Right renal pelvis (tissue), 4 donors: ENCODE results near the gene NFIA. TPM values are rescaled to one million over a fixed set of nuclear protein-coding genes. Genes with fewer than 3 reads are reported as not detected.
"Not testable (repeated sequence)": the region's sequence is repeated elsewhere in the genome, so short reads cannot be mapped to it uniquely, and the experiment has no call there.

Experiments
- DNase-seq, 4 donors: peaks; one replicate each; pipeline ENCODE4 v3.0.0-alpha.2; 2013; ENCODE audit warnings: low read depth in 4 of 4, low spot score in 3 of 4, missing footprints in 1 of 4
- polyA plus RNA-seq, 4 donors: library from polyadenylated mRNA; unstranded; fragments of 120-200 nt; gene quantifications; one replicate each; pipeline ENCODE4 v1.2.1, GENCODE V29; 2013; ENCODE audit not compliant: insufficient read length in 4 of 4

NFIA gene
- polyA plus RNA-seq, 4 donors: 13.9 to 19.2 (median 17.2) TPM

- DNase-seq: no peak
Measured at GRCh38 chr1:61260171-61260570, 177.8 kb downstream of the NFIA start.

GRCh38 chr1:61261595-61261994 is 179.2 kb downstream of the NFIA start:
- DNase-seq: no peak

- no peak for DNase-seq
Measured at GRCh38 chr1:61263905-61264824, 181.8 kb downstream of the NFIA start.

GRCh38 chr1:61264825-61265242 is 182.5 kb downstream of the NFIA start:
- no peak for DNase-seq

GRCh38 chr1:61265665-61266064 is 183.3 kb downstream of the NFIA start:
- DNase-seq: no peak

GRCh38 chr1:61266738-61267137 is 184.4 kb downstream of the NFIA start:
- no peak for DNase-seq

GRCh38 chr1:61268546-61269240 is 186.3 kb downstream of the NFIA start:
- no peak for DNase-seq

GRCh38 chr1:61269602-61270001 is 187.2 kb downstream of the NFIA start:
- DNase-seq: no peak

- no peak for DNase-seq
Measured at GRCh38 chr1:61270107-61270506, 187.7 kb downstream of the NFIA start.

- no peak for DNase-seq
Measured at GRCh38 chr1:61270761-61271411, 188.5 kb downstream of the NFIA start.

GRCh38 chr1:61271412-61271789 is 189.0 kb downstream of the NFIA start:
- no peak for DNase-seq

- DNase-seq: no peak
Measured at GRCh38 chr1:61273167-61273705, 190.9 kb downstream of the NFIA start.

GRCh38 chr1:61273861-61274260 is 191.5 kb downstream of the NFIA start:
- no peak for DNase-seq

- DNase-seq: no peak
Measured at GRCh38 chr1:61274939-61275338, 192.6 kb downstream of the NFIA start.

GRCh38 chr1:61276246-61276645 is 193.9 kb downstream of the NFIA start:
- no peak for DNase-seq

- no peak for DNase-seq
Measured at GRCh38 chr1:61277121-61277690, 194.8 kb downstream of the NFIA start.

- not testable (repeated sequence) for DNase-seq
Measured at GRCh38 chr1:61278503-61278902, 196.1 kb downstream of the NFIA start.

GRCh38 chr1:61278966-61279365 is 196.6 kb downstream of the NFIA start:
- no peak for DNase-seq

GRCh38 chr1:61279570-61279969 is 197.2 kb downstream of the NFIA start:
- no peak for DNase-seq

GRCh38 chr1:61280452-61280851 is 198.1 kb downstream of the NFIA start:
- no peak for DNase-seq

GRCh38 chr1:61282387-61282786 is 200.0 kb downstream of the NFIA start:
- DNase-seq: no peak
